Endothelial cell of umbilical vein (primary cell): ENCODE measurements around the gene CENPP. TPM values are rescaled to one million over a fixed set of nuclear protein-coding genes. Genes with fewer than 3 reads are reported as not detected.

Source experiments
- BruUV-seq: library from RNA; stranded (reverse); fragments of 400-500 nt; replicated peaks from 2 replicates; lab custom pipeline; 2021; lab: Mats Ljungman, UMichigan
- CTCF ChIA-PET: fragments of 300-600, 350-600 bp; sonication (Branson Sonifier 250); formaldehyde crosslinking; loops from one replicate; lab custom pipeline; 2021; ENCODE audit warnings: antibody characterized with exemption, inconsistent platforms; lab: Charles Lee
- POLR2A ChIA-PET: fragments of 300-600, 350-600 bp; sonication (Branson Sonifier 250); formaldehyde crosslinking; loops from one replicate; lab custom pipeline; 2021; ENCODE audit warnings: antibody characterized with exemption, inconsistent platforms; lab: Charles Lee
- DNase-seq: peaks from one replicate; pipeline ENCODE4 v3.0.0-alpha.2; 2011; ENCODE audit warnings: low read depth, low spot score
- FAIRE-seq: peaks from 2 replicates; lab custom pipeline; 2011; peaks lifted over from hg19 to GRCh38; lab: Jason Lieb, UNC
- H2AFZ ChIP-seq: 2 replicates; pipeline ENCODE4 v1.6.0; 2012; ENCODE audit warnings: low read depth, low read length, control low read depth, inconsistent platforms
- H3K27ac ChIP-seq: 2 replicates; pipeline ENCODE4 v1.5.1; 2011; ENCODE audit warnings: low read depth, mild to moderate bottlenecking, control low read depth, low read length, moderate library complexity; ENCODE audit not compliant: insufficient read depth
- H3K27me3 ChIP-seq, 2 experiments: 2 replicates each; pipeline versions ENCODE4 v1.6.0 to v1.6.1; 2011; ENCODE audit warnings: low read length in 2 of 2, mixed read lengths in 1 of 2; ENCODE audit not compliant: control insufficient read depth in 2 of 2, insufficient read depth in 2 of 2
- H3K36me3 ChIP-seq, 2 experiments: 2 replicates in 1 of 2; 3 replicates in 1 of 2; pipeline ENCODE4 v1.5.1; 2011; ENCODE audit warnings: low read length in 2 of 2, mild to moderate bottlenecking in 1 of 2, moderate library complexity in 1 of 2; ENCODE audit not compliant: control insufficient read depth in 2 of 2, insufficient read depth in 2 of 2; ENCODE audit errors: extremely low read depth in 1 of 2
- H3K4me1 ChIP-seq: 3 replicates; pipeline ENCODE4 v1.5.1; 2011; ENCODE audit warnings: mild to moderate bottlenecking, low read length; ENCODE audit not compliant: control insufficient read depth, insufficient read depth; ENCODE audit errors: extremely low read depth
- H3K4me2 ChIP-seq: 2 replicates; pipeline ENCODE4 v1.6.1; 2011; ENCODE audit warnings: low read length, control low read depth, mixed read lengths; ENCODE audit not compliant: insufficient read depth
- H3K4me3 ChIP-seq, 3 experiments: fragments of 200-600 bp in 1 of 3; sonication (generic), shearing (Covaris generic) in 1 of 3; replicated peaks in 1 of 3; 2 replicates each; pipeline ENCODE4 v1.5.1; 2011 to 2016; ENCODE audit warnings: control low read depth in 3 of 3, low read length in 3 of 3, mild to moderate bottlenecking in 2 of 3, inconsistent platforms in 1 of 3, low read depth in 1 of 3, moderate library complexity in 1 of 3; ENCODE audit not compliant: insufficient read depth in 1 of 3
- H3K79me2 ChIP-seq: 2 replicates; pipeline ENCODE4 v1.6.0; 2012; ENCODE audit warnings: low read length, inconsistent platforms; ENCODE audit not compliant: control insufficient read depth, insufficient read depth
- H3K9ac ChIP-seq: replicated peaks from 2 replicates; pipeline ENCODE3; 2011; ENCODE audit warnings: low read length, control low read depth; ENCODE audit not compliant: insufficient read depth; ENCODE audit errors: extremely low read depth
- H3K9me1 ChIP-seq: replicated peaks from 3 replicates; pipeline ENCODE4 v1.6.0; 2011; ENCODE audit warnings: mild to moderate bottlenecking, low read length; ENCODE audit not compliant: control insufficient read depth, insufficient read depth; ENCODE audit errors: extremely low read depth
- H3K9me3 ChIP-seq: replicated peaks from 2 replicates; pipeline ENCODE4 v1.5.1; 2012; ENCODE audit warnings: low read length, inconsistent platforms; ENCODE audit not compliant: control insufficient read depth, insufficient read depth
- H4K20me1 ChIP-seq: replicated peaks from 2 replicates; pipeline ENCODE3; 2011; ENCODE audit warnings: mild to moderate bottlenecking, low read length; ENCODE audit not compliant: control insufficient read depth, insufficient read depth; ENCODE audit errors: extremely low read depth
- CTCF ChIP-seq, 2 donors: IDR thresholded peaks; 1 replicate in 1 of 2; 2 replicates in 1 of 2; pipeline ENCODE4 v1.5.1; 2011; ENCODE audit warnings: low read length in 2 of 2, mild to moderate bottlenecking in 2 of 2, moderate library complexity in 2 of 2, control low read depth in 1 of 2, inconsistent platforms in 1 of 2, low read depth in 1 of 2; ENCODE audit not compliant: insufficient read depth in 1 of 2; ENCODE audit errors: extremely low read depth in 1 of 2
- GATA2 ChIP-seq: IDR thresholded peaks from 2 replicates; pipeline ENCODE4 v1.7.0; 2011; ENCODE audit warnings: low read depth, mild to moderate bottlenecking, moderate library complexity, mixed read lengths, low read length; ENCODE audit not compliant: insufficient read length, insufficient read depth
- JUN ChIP-seq: IDR thresholded peaks from 2 replicates; pipeline ENCODE4 v1.6.1; 2011; ENCODE audit warnings: borderline replicate concordance, low read depth; ENCODE audit not compliant: insufficient read length, insufficient read depth
- MYC ChIP-seq: IDR thresholded peaks from one replicate; pipeline ENCODE4 v1.6.1; 2011; ENCODE audit warnings: mild to moderate bottlenecking, low read depth, low read length
- dilution Hi-C: fragments of 300-500 bp; cut with MboI; formaldehyde crosslinking; loops from one replicate; pipeline ENCODE4 v1.15.0; 2019; ENCODE audit warnings: low sequenced_read_pairs; ENCODE audit not compliant: extremely low pct_ligation_motif_present
- intact Hi-C: fragments of 100-400 bp; cut with micrococcal nuclease; formaldehyde crosslinking; loops from one replicate; pipeline ENCODE4 v1.10.0; 2022
- polyA plus RNA-seq, 4 experiments: library from polyadenylated mRNA; depleted of rRNA in 3 of 4; stranded (reverse) in 3 of 4; unstranded in 1 of 4; fragments of >200 nt; gene quantifications; 2 replicates each; pipeline versions ENCODE4 v1.2.1 to v1.2.3, GENCODE V29; 2011 to 2012; ENCODE audit warnings: missing spikeins in 1 of 4
- total RNA-seq: library from RNA; stranded (reverse); gene quantifications from 2 replicates; pipeline ENCODE4 v1.2.3, GENCODE V29; 2021

The CENPP gene
- total and polyA plus RNA-seq, 2 donors (not counting 3 experiments of a cell fraction or from before 2014, with no cell fraction given): 1.2 to 12.0 TPM

- dilution Hi-C loops: no loop called here
- FAIRE-seq (no peak), DNase-seq (no peak)
- H3K9ac ChIP-seq: no peak overlapping the region
- H3K27me3 ChIP-seq: no peaks in the 10 kb centered on the region
- no peaks in the 10 kb centered on the region for H4K20me1 ChIP-seq
- CTCF ChIA-PET: no interaction called here
- H3K4me1 ChIP-seq: peaks cover 23% of the 10 kb centered on the region
- H2AFZ ChIP-seq: no peak overlapping the region
- no peaks in the 10 kb centered on the region for H3K79me2 ChIP-seq
- intact Hi-C loops: no loop called here
- TF ChIP-seq MYC (no peak), CTCF (IDR thresholded peaks at IDR 0.05; ENCODE audit: extremely low read depth in 1 of 2, insufficient read depth in 1 of 2, low read depth in 1 of 2, low read length in 2 of 2) (no peak), GATA2 (no peak)
- POLR2A ChIA-PET: no interaction called here
- H3K4me3 ChIP-seq: no peak overlapping the region
- no peaks in the 10 kb centered on the region for H3K9me3 ChIP-seq
- H3K4me2 ChIP-seq: no peak overlapping the region
- no peaks in the 10 kb centered on the region for H3K9me1 ChIP-seq
- no peaks in the 10 kb centered on the region for H3K36me3 ChIP-seq
- no TSS peak for BruUV-seq
- H3K27ac ChIP-seq: no peak overlapping the region
Observed at GRCh38 chr9:92479346-92479745, 153.6 kb downstream of the CENPP start.

- intact Hi-C loops (loop anchor here (10.0 kb wide), 1 partner anchor 46 kb away; no protein-coding TSS in a partner anchor), dilution Hi-C loops (no loop called here)
- Histone ChIP-seq H3K4me1 (peaks cover 26% of the 10 kb centered on the region), H3K9ac (no peak overlapping the region), H3K4me3 (no peak overlapping the region), H3K9me1 (no peaks in the 10 kb centered on the region), H4K20me1 (no peaks in the 10 kb centered on the region), H2AFZ (peak overlapping the region; percentile 79), H3K27ac (no peak overlapping the region), H3K27me3 (no peaks in the 10 kb centered on the region), H3K36me3 (no peaks in the 10 kb centered on the region), H3K79me2 (no peaks in the 10 kb centered on the region), H3K9me3 (no peaks in the 10 kb centered on the region), H3K4me2 (peak overlapping the region; percentile 12)
- no peak for TF ChIP-seq MYC
- TF ChIP-seq JUN: peak; percentile 26
- FAIRE-seq: peak; percentile 8
- BruUV-seq: no TSS peak
- ChIA-PET CTCF (interaction anchor here (1.0 to 1.7 kb wide), 7 partner anchors 11 to 121 kb away, joined by 3 to 5 read pairs (median 4); no protein-coding TSS in a partner anchor), POLR2A (interaction anchor here (0.6 kb wide), 2 partner anchors 22 to 365 kb away, joined by 5 to 7 read pairs; partner anchors contain the start of gene SPTLC1)
- peak; percentile 82 for DNase-seq
Observed at GRCh38 chr9:92480291-92480771, 154.6 kb downstream of the CENPP start.
